Fibroblast of lung (primary cell): ENCODE data around the gene UMOD.

Source experiments
- CTCF ChIP-seq, 2 donors: IDR thresholded peaks in 1 of 2; conservative IDR thresholded peaks in 1 of 2; 1 replicate in 1 of 2; 2 replicates in 1 of 2; pipeline ENCODE4 v1.5.1; 2011 to 2012; ENCODE audit warnings: low read length in 2 of 2, control low read depth in 1 of 2, inconsistent platforms in 1 of 2, low read depth in 1 of 2, mild to moderate bottlenecking in 1 of 2
- EZH2 ChIP-seq: IDR thresholded peaks from 2 replicates; pipeline ENCODE4 v1.5.1; 2012; ENCODE audit warnings: low read length, control low read depth, mild to moderate bottlenecking; ENCODE audit errors: missing control alignments

GRCh38 chr16:20289571-20289970 is 62.9 kb downstream of the UMOD start:
- no peak for TF ChIP-seq CTCF (conservative IDR thresholded peaks at IDR 0.05 in 1 of 2, IDR thresholded peaks at IDR 0.05 in 1 of 2; ENCODE audit: low read depth in 1 of 2, low read length in 2 of 2)
- no peak for TF ChIP-seq EZH2
